ENCODE measurements around the gene TAMM41. TPM values are rescaled to one million over a fixed set of nuclear protein-coding genes. Genes with fewer than 3 reads are reported as not detected.

TAMM41 gene
- total RNA-seq, 1 donor from 2014 or later = 13.9 TPM

GRCh38 chr3:11826628-11827265 is 19.9 kb downstream of the TAMM41 start:
- Histone ChIP-seq H4K20me1 (ENCODE audit: insufficient read depth, low read length) (no peaks in the 10 kb centered on the region), H3K4me3 (ENCODE audit: insufficient read depth, low read depth, low read length) (no peak overlapping the region), H2AFZ (ENCODE audit: low read depth, low read length) (no peak overlapping the region), H3K4me2 (ENCODE audit: low read length) (no peak overlapping the region), H3K27ac (ENCODE audit: low read depth, low read length) (no peak overlapping the region), H3K79me2 (ENCODE audit: insufficient read depth, low read length) (no peaks in the 10 kb centered on the region), H3K27me3 (ENCODE audit: insufficient read depth, low read length) (no peaks in the 10 kb centered on the region), H3K36me3 (ENCODE audit: insufficient read depth, low read length) (peaks cover 39% of the 10 kb centered on the region), H3K4me1 (ENCODE audit: insufficient read depth, low read length) (no peaks in the 10 kb centered on the region), H3K9ac (ENCODE audit: low read length) (no peak overlapping the region), H3K9me3 (ENCODE audit: insufficient read depth, low read depth, low read length) (no peaks in the 10 kb centered on the region)
- Mint-ChIP-seq H3K27ac (ENCODE audit: unreplicated experiment) (no peak overlapping the region), H3K4me3 (ENCODE audit: unreplicated experiment) (no peak overlapping the region), H3K4me1 (ENCODE audit: low read depth, unreplicated experiment) (no peaks in the 10 kb centered on the region), H3K36me3 (ENCODE audit: low read depth, unreplicated experiment) (peaks cover 14% of the 10 kb centered on the region), H3K27me3 (ENCODE audit: low read depth, unreplicated experiment) (no peaks in the 10 kb centered on the region), H3K9me3 (ENCODE audit: unreplicated experiment) (no peaks in the 10 kb centered on the region)
- DNase-seq (ENCODE audit: low read depth) (peak; percentile 55), FAIRE-seq (no peak)
- TF ChIP-seq EZH2 (IDR thresholded peaks at IDR 0.05; ENCODE audit: insufficient read depth, low read length) = no peak
- no peak for TF ChIP-seq CTCF (IDR thresholded peaks at IDR 0.05; ENCODE audit: insufficient read depth, low read depth, low read length)

- H3K4me2 ChIP-seq (ENCODE audit: low read length) = no peak overlapping the region
- Mint-ChIP-seq H3K9me3 (ENCODE audit: unreplicated experiment) (no peaks in the 10 kb centered on the region), H3K27me3 (ENCODE audit: low read depth, unreplicated experiment) (no peaks in the 10 kb centered on the region), H3K4me3 (ENCODE audit: unreplicated experiment) (no peak overlapping the region), H3K27ac (ENCODE audit: unreplicated experiment) (no peak overlapping the region), H3K4me1 (ENCODE audit: low read depth, unreplicated experiment) (peaks cover 6% of the 10 kb centered on the region), H3K36me3 (ENCODE audit: low read depth, unreplicated experiment) (peaks cover 11% of the 10 kb centered on the region)
- H3K27ac ChIP-seq (ENCODE audit: low read depth, low read length) = no peak overlapping the region
- no peak for FAIRE-seq
- no peak overlapping the region for H3K4me3 ChIP-seq (ENCODE audit: insufficient read depth, low read depth, low read length)
- H3K36me3 ChIP-seq (ENCODE audit: insufficient read depth, low read length) = peaks cover 35% of the 10 kb centered on the region
- no peaks in the 10 kb centered on the region for H3K27me3 ChIP-seq (ENCODE audit: insufficient read depth, low read length)
- no peaks in the 10 kb centered on the region for H3K9me3 ChIP-seq (ENCODE audit: insufficient read depth, low read depth, low read length)
- no peaks in the 10 kb centered on the region for H3K4me1 ChIP-seq (ENCODE audit: insufficient read depth, low read length)
- H3K9ac ChIP-seq (ENCODE audit: low read length) = no peak overlapping the region
- DNase-seq (ENCODE audit: low read depth) = no peak
- no peaks in the 10 kb centered on the region for H3K79me2 ChIP-seq (ENCODE audit: insufficient read depth, low read length)
- TF ChIP-seq CTCF (IDR thresholded peaks at IDR 0.05; ENCODE audit: insufficient read depth, low read depth, low read length) (no peak), EZH2 (IDR thresholded peaks at IDR 0.05; ENCODE audit: insufficient read depth, low read length) (no peak)
- H2AFZ ChIP-seq (ENCODE audit: low read depth, low read length) = no peak overlapping the region
- no peaks in the 10 kb centered on the region for H4K20me1 ChIP-seq (ENCODE audit: insufficient read depth, low read length)
These were observed 21.4 kb downstream of the TAMM41 start for GRCh38 chr3:11825301-11825700.

GRCh38 chr3:11820531-11821041 is 26.1 kb downstream of the TAMM41 start:
- H2AFZ ChIP-seq (ENCODE audit: low read depth, low read length) = no peak overlapping the region
- H3K36me3 ChIP-seq (ENCODE audit: insufficient read depth, low read length) = peaks cover 33% of the 10 kb centered on the region
- peak; percentile 12 for TF ChIP-seq CTCF (IDR thresholded peaks at IDR 0.05; ENCODE audit: insufficient read depth, low read depth, low read length)
- TF ChIP-seq EZH2 (IDR thresholded peaks at IDR 0.05; ENCODE audit: insufficient read depth, low read length) = no peak
- peak overlapping the region; percentile 28 for H3K4me2 ChIP-seq (ENCODE audit: low read length)
- no peak overlapping the region for H3K27ac ChIP-seq (ENCODE audit: low read depth, low read length)
- Mint-ChIP-seq H3K4me3 (ENCODE audit: unreplicated experiment) (no peak overlapping the region), H3K9me3 (ENCODE audit: unreplicated experiment) (no peaks in the 10 kb centered on the region), H3K27ac (ENCODE audit: unreplicated experiment) (peak overlapping the region; percentile 22), H3K27me3 (ENCODE audit: low read depth, unreplicated experiment) (no peaks in the 10 kb centered on the region), H3K4me1 (ENCODE audit: low read depth, unreplicated experiment) (peaks cover 10% of the 10 kb centered on the region), H3K36me3 (ENCODE audit: low read depth, unreplicated experiment) (peaks cover 8% of the 10 kb centered on the region)
- H3K4me3 ChIP-seq (ENCODE audit: insufficient read depth, low read depth, low read length) = no peak overlapping the region
- H3K9ac ChIP-seq (ENCODE audit: low read length) = no peak overlapping the region
- no peaks in the 10 kb centered on the region for H3K27me3 ChIP-seq (ENCODE audit: insufficient read depth, low read length)
- DNase-seq (ENCODE audit: low read depth) = peak; percentile 36
- no peaks in the 10 kb centered on the region for H3K9me3 ChIP-seq (ENCODE audit: insufficient read depth, low read depth, low read length)
- H3K79me2 ChIP-seq (ENCODE audit: insufficient read depth, low read length) = no peaks in the 10 kb centered on the region
- no peak for FAIRE-seq
- H4K20me1 ChIP-seq (ENCODE audit: insufficient read depth, low read length) = no peaks in the 10 kb centered on the region
- H3K4me1 ChIP-seq (ENCODE audit: insufficient read depth, low read length) = no peaks in the 10 kb centered on the region
